ENCODE results near the gene RGPD8.
A peak's percentile ranks its signal among the peaks of the same experiment; 100 is the strongest.
"Not testable (repeated sequence)": the region's sequence is repeated elsewhere in the genome, so short reads cannot be mapped to it uniquely, and the experiment has no call there.

RGPD8 gene

GRCh38 chr2:112433480-112433879, at the start of gene RGPD8:
Gene RGPD8, minus strand, starts transcription at chr2:112433645. Its CDS starts 192 bp downstream, at chr2:112433453.
- DNase-seq (ENCODE audit: extremely low spot score) = peak; percentile 53
- POLR2A ChIA-PET = not testable (repeated sequence)
- CTCF ChIA-PET = interaction anchor here (0.6 kb wide), 2 partner anchors 174 to 390 kb away, joined by 3 to 5 read pairs; no protein-coding TSS in a partner anchor
- TF ChIP-seq ZNF384 (IDR thresholded peaks at IDR 0.05) = peak; percentile 93

- TF ChIP-seq HDGF (IDR thresholded peaks at IDR 0.05; ENCODE audit: borderline replicate concordance) (peak; percentile 82; the same call in 1 of the 2 replicates), SUZ12 (IDR thresholded peaks at IDR 0.05) (no peak), L3MBTL2 (conservative IDR thresholded peaks at IDR 0.05) (peak; percentile 79)
- peak; percentile 46 for DNase-seq (ENCODE audit: extremely low spot score)
- CTCF ChIA-PET = interaction anchor here (0.7 to 1.2 kb wide), 3 partner anchors 18 to 462 kb away, joined by 3 to 4 read pairs (median 4); no protein-coding TSS in a partner anchor
- POLR2A ChIA-PET = interaction anchor here (1.2 to 1.6 kb wide), 4 partner anchors 8 to 100 kb away, joined by 3 to 10 read pairs (median 5); no protein-coding TSS in a partner anchor
Measured at GRCh38 chr2:112483042-112483473, 49.6 kb upstream of the RGPD8 start.

DNA sequence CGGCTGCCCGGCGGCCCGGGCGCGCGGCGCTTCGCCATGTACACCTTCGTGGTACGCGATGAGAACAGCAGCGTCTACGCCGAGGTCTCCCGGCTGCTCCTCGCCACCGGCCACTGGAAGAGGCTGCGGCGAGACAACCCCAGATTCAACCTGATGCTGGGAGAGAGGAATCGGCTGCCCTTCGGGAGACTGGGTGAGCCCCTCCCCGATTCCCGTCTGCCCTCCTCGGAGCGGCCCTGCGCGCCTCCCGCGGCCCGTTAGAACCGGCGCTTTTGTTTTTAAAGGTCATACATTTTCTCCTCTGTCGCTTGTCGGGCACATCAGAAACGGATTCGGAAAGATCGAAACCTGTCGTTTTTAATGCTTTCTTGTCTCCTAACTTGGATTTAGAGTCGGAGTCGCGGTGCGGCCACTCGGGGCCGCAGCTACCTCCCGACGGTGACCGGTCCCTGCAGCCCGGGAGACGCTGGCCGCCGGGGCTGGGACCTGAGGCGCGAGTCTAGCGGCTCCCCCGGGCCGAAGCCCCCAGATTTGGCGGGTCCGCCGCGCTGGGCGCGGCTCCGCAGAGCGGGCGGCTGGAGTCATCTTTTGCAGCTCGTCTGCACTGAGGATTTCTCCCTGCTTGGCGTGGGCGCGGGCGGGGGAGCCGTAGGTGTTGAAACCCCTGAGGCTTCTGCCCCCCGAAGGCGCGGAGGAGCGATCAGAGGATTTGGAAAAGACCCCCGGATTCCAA, 49.0 kb upstream of the RGPD8 start:
- CTCF ChIA-PET = interaction anchor here (0.7 to 1.2 kb wide), 2 partner anchors 256 to 461 kb away, joined by 3 to 4 read pairs; no protein-coding TSS in a partner anchor
- DNase-seq (ENCODE audit: extremely low spot score) = peak; percentile 43
- no peak for TF ChIP-seq HDGF (IDR thresholded peaks at IDR 0.05; ENCODE audit: borderline replicate concordance)
- no peak for TF ChIP-seq ELF4 (IDR thresholded peaks at IDR 0.05)
- no peak for TF ChIP-seq LEF1 (IDR thresholded peaks at IDR 0.05; ENCODE audit: borderline replicate concordance)
- TF ChIP-seq PKNOX1 (IDR thresholded peaks at IDR 0.05) = no peak
- TF ChIP-seq FOXA1 (IDR thresholded peaks at IDR 0.05) = no peak
- TF ChIP-seq FOXK2 (IDR thresholded peaks at IDR 0.05) = no peak
- no peak for TF ChIP-seq ZNF384 (IDR thresholded peaks at IDR 0.05)
- TF ChIP-seq NFRKB (IDR thresholded peaks at IDR 0.05) = no peak
- no peak for TF ChIP-seq BHLHE40 (IDR thresholded peaks at IDR 0.05; ENCODE audit: borderline replicate concordance)
- no peak for TF ChIP-seq SP1 (IDR thresholded peaks at IDR 0.05)
- TF ChIP-seq SUZ12 (IDR thresholded peaks at IDR 0.05) = no peak
- TF ChIP-seq FOXM1 (IDR thresholded peaks at IDR 0.05; ENCODE audit: borderline replicate concordance) = no peak
- no peak for TF ChIP-seq TARDBP (IDR thresholded peaks at IDR 0.05)
- no peak for TF ChIP-seq ARNT (IDR thresholded peaks at IDR 0.05)
- no peak for TF ChIP-seq CTBP1 (IDR thresholded peaks at IDR 0.05; ENCODE audit: borderline replicate concordance)
- TF ChIP-seq L3MBTL2 (conservative IDR thresholded peaks at IDR 0.05) = no peak
- POLR2A ChIA-PET = interaction anchor here (1.2 to 1.6 kb wide), 4 partner anchors 9 to 101 kb away, joined by 3 to 10 read pairs (median 5); no protein-coding TSS in a partner anchor

DNA sequence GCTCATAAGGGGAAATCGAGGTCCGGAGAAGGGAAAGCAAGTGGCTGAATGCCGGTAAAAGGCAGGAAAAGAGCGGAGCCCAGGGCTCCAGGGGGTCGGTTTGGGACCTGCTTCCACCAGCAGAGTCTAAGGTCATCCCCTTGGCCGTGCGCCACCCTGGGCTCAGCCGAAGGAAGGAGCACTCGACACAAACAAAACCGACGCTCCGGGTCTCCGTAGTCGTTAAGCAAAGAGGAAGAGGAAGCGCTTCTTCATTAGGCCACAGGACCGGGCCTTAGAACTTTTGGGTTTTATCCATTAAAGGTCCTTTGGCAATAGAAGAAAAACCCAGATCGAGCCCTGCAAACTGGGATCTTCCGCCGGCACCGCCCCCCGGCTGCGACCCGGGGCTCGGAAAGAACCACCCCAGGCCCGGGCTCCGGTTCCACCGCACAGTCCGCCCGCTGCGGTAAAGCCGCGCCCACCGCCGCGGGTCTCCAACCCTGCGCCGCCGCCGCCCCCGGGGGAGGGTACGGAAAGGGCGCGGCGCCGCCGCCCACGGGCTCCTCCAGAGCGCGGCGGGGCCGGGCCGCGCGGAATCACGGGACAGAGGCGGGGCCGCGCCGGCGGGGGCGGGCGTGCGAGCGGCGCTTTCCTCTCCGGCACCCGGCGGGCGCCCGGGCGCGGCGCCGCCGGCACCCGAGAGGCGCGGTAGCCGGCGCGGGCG, 48.2 kb upstream of the RGPD8 start, which contains the start of gene TTL:
Gene TTL (plus strand): TSS at position 629 of the 706 bp plus-strand sequence. CDS start 189 bp downstream, outside the sequence.
- peak; percentile 65 for DNase-seq (ENCODE audit: extremely low spot score)
- POLR2A ChIA-PET = interaction anchor here (1.0 to 1.5 kb wide), 4 partner anchors 11 to 101 kb away, joined by 3 to 6 read pairs (median 4); no protein-coding TSS in a partner anchor
- no peak for TF ChIP-seq NFRKB (IDR thresholded peaks at IDR 0.05)
- TF ChIP-seq TARDBP (IDR thresholded peaks at IDR 0.05) = no peak
- TF ChIP-seq FOXM1 (IDR thresholded peaks at IDR 0.05; ENCODE audit: borderline replicate concordance) = no peak
- TF ChIP-seq PKNOX1 (IDR thresholded peaks at IDR 0.05) = no peak
- TF ChIP-seq SP1 (IDR thresholded peaks at IDR 0.05) = no peak
- TF ChIP-seq BHLHE40 (IDR thresholded peaks at IDR 0.05; ENCODE audit: borderline replicate concordance) = no peak
- TF ChIP-seq SUZ12 (IDR thresholded peaks at IDR 0.05) = no peak
- TF ChIP-seq ARNT (IDR thresholded peaks at IDR 0.05) = no peak
- no peak for TF ChIP-seq ELF4 (IDR thresholded peaks at IDR 0.05)
- no peak for TF ChIP-seq FOXA1 (IDR thresholded peaks at IDR 0.05)
- TF ChIP-seq ZNF384 (IDR thresholded peaks at IDR 0.05) = no peak
- TF ChIP-seq LEF1 (IDR thresholded peaks at IDR 0.05; ENCODE audit: borderline replicate concordance) = no peak
- no peak for TF ChIP-seq FOXK2 (IDR thresholded peaks at IDR 0.05)
- TF ChIP-seq L3MBTL2 (conservative IDR thresholded peaks at IDR 0.05) = no peak
- no peak for TF ChIP-seq HDGF (IDR thresholded peaks at IDR 0.05; ENCODE audit: borderline replicate concordance)
- no peak for TF ChIP-seq CTBP1 (IDR thresholded peaks at IDR 0.05; ENCODE audit: borderline replicate concordance)
- CTCF ChIA-PET = interaction anchor here (0.6 to 1.5 kb wide), 3 partner anchors 12 to 64 kb away, joined by 3 read pairs; no protein-coding TSS in a partner anchor

DNA sequence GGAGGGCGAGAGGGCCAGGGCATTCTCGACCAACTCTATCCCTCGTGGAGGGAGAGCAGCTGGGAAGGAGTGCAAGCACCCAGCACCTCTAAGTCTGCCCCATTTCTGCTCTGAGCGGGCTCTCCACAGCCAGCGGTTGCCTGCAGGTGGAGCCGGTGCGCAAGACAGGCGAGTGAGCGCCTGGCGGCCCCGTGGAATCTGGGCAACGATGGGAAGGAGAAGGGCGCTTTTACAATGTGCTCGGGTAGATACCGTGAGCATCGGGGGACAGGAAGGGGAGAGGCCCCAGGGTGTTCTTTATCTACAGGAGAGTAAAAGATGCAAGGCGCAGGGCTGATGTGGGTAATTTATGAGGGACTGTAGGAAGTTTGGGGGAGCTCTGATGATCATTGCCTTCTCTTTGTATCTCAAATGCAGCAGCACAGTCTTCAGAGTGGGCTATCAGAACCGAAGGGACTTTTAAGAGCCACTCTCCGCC, 47.6 kb upstream of the RGPD8 start:
- ChIA-PET POLR2A (interaction anchor here (1.0 to 1.5 kb wide), 4 partner anchors 11 to 102 kb away, joined by 3 to 6 read pairs (median 4); no protein-coding TSS in a partner anchor), CTCF (interaction anchor here (0.6 to 1.7 kb wide), 5 partner anchors 12 to 388 kb away, joined by 3 read pairs; no protein-coding TSS in a partner anchor)
- peak; percentile 84 for DNase-seq (ENCODE audit: extremely low spot score)
- no peak for TF ChIP-seq FOXM1 (IDR thresholded peaks at IDR 0.05; ENCODE audit: borderline replicate concordance)
- peak; percentile 68 for TF ChIP-seq L3MBTL2 (conservative IDR thresholded peaks at IDR 0.05)

GRCh38 chr2:112480530-112481049, 47.1 kb upstream of the RGPD8 start:
- ChIA-PET POLR2A (interaction anchor here (1.0 to 1.6 kb wide), 5 partner anchors 11 to 103 kb away, joined by 3 to 6 read pairs (median 4); no protein-coding TSS in a partner anchor), CTCF (interaction anchor here (0.9 to 1.7 kb wide), 4 partner anchors 12 to 387 kb away, joined by 3 read pairs; no protein-coding TSS in a partner anchor)
- DNase-seq (ENCODE audit: extremely low spot score) = peak; percentile 14
- TF ChIP-seq FOXM1 (IDR thresholded peaks at IDR 0.05; ENCODE audit: borderline replicate concordance) = no peak
- TF ChIP-seq L3MBTL2 (conservative IDR thresholded peaks at IDR 0.05) = no peak

Measured in HEK293T (cell line).